Measurements from ENCODE around the gene PPP2R5B. TPM values are rescaled to one million over a fixed set of nuclear protein-coding genes. Genes with fewer than 3 reads are reported as not detected.
A peak's percentile ranks its signal among the peaks of the same experiment; 100 is the strongest.

PPP2R5B gene
- total RNA-seq, 1 donor from 2014 or later: 8.2 TPM

GRCh38 chr11:64906314-64906635 lies 18.2 kb upstream of the PPP2R5B start:
- FAIRE-seq (no peak), DNase-seq (ENCODE audit: low read depth) (no peak)
- H3K4me3 ChIP-seq (ENCODE audit: low read depth, low read length): no peak overlapping the region
- no peaks in the 10 kb centered on the region for H3K27me3 ChIP-seq (ENCODE audit: control insufficient read depth, insufficient read depth, low read length)
- TF ChIP-seq CTCF (IDR thresholded peaks at IDR 0.05; ENCODE audit: insufficient read depth, low read length, severe bottlenecking): no peak
- H3K36me3 ChIP-seq (ENCODE audit: control insufficient read depth, insufficient read depth, low read length): peaks cover 33% of the 10 kb centered on the region

GRCh38 chr11:64908766-64909165 lies 15.7 kb upstream of the PPP2R5B start:
- Histone ChIP-seq H3K4me3 (ENCODE audit: low read depth, low read length) (no peak overlapping the region), H3K36me3 (ENCODE audit: control insufficient read depth, insufficient read depth, low read length) (peaks cover 43% of the 10 kb centered on the region), H3K27me3 (ENCODE audit: control insufficient read depth, insufficient read depth, low read length) (no peaks in the 10 kb centered on the region)
- DNase-seq (ENCODE audit: low read depth) (no peak), FAIRE-seq (peak; percentile 43)
- TF ChIP-seq CTCF (IDR thresholded peaks at IDR 0.05; ENCODE audit: insufficient read depth, low read length, severe bottlenecking): no peak

GRCh38 chr11:64909653-64910343 lies 14.7 kb upstream of the PPP2R5B start:
- H3K36me3 ChIP-seq (ENCODE audit: control insufficient read depth, insufficient read depth, low read length): peaks cover 50% of the 10 kb centered on the region
- H3K4me3 ChIP-seq (ENCODE audit: low read depth, low read length): no peak overlapping the region
- TF ChIP-seq CTCF (IDR thresholded peaks at IDR 0.05; ENCODE audit: insufficient read depth, low read length, severe bottlenecking): no peak
- H3K27me3 ChIP-seq (ENCODE audit: control insufficient read depth, insufficient read depth, low read length): no peaks in the 10 kb centered on the region
- FAIRE-seq: no peak
- DNase-seq (ENCODE audit: low read depth): no peak

- no peak overlapping the region for H3K4me3 ChIP-seq (ENCODE audit: low read depth, low read length)
- DNase-seq (ENCODE audit: low read depth): no peak
- TF ChIP-seq CTCF (IDR thresholded peaks at IDR 0.05; ENCODE audit: insufficient read depth, low read length, severe bottlenecking): no peak
- no peaks in the 10 kb centered on the region for H3K27me3 ChIP-seq (ENCODE audit: control insufficient read depth, insufficient read depth, low read length)
- H3K36me3 ChIP-seq (ENCODE audit: control insufficient read depth, insufficient read depth, low read length): peaks cover 50% of the 10 kb centered on the region
- FAIRE-seq: no peak
Measured at GRCh38 chr11:64910451-64911093, 13.9 kb upstream of the PPP2R5B start.

- H3K36me3 ChIP-seq (ENCODE audit: control insufficient read depth, insufficient read depth, low read length): peaks cover 44% of the 10 kb centered on the region
- TF ChIP-seq CTCF (IDR thresholded peaks at IDR 0.05; ENCODE audit: insufficient read depth, low read length, severe bottlenecking): no peak
- FAIRE-seq (no peak), DNase-seq (ENCODE audit: low read depth) (no peak)
- H3K27me3 ChIP-seq (ENCODE audit: control insufficient read depth, insufficient read depth, low read length): no peaks in the 10 kb centered on the region
- H3K4me3 ChIP-seq (ENCODE audit: low read depth, low read length): no peak overlapping the region
Measured at GRCh38 chr11:64911142-64911541, 13.3 kb upstream of the PPP2R5B start.

Data from bronchial epithelial cell (primary cell).